OCI-LY1 (cell line): Measurements from ENCODE around the gene ZIM2.

Source experiments
- H2AFZ ChIP-seq: fragments of 200-600 bp; sonication (generic), shearing (Covaris generic); 2 replicates; pipeline ENCODE4 v1.6.0; 2014; ENCODE audit warnings: antibody characterized with exemption, mild to moderate bottlenecking, low read length
- H3F3A ChIP-seq: fragments of 200-600 bp; sonication (generic), shearing (Covaris generic); 2 replicates; pipeline ENCODE4 v1.6.0; 2014; ENCODE audit warnings: mild to moderate bottlenecking, antibody characterized with exemption, low read length, moderate library complexity; ENCODE audit not compliant: insufficient read depth
- H3K27ac ChIP-seq: fragments of 200-600 bp; sonication (generic); 2 replicates; pipeline ENCODE4 v1.5.1; 2014; ENCODE audit warnings: low read length, mixed run types, mild to moderate bottlenecking, low read depth; ENCODE audit not compliant: poor library complexity, severe bottlenecking
- H3K27me3 ChIP-seq: fragments of 200-600 bp; sonication (generic); 2 replicates; pipeline ENCODE4 v1.6.0; 2014; ENCODE audit warnings: antibody characterized with exemption, mild to moderate bottlenecking, low read length, moderate library complexity; ENCODE audit not compliant: insufficient read depth
- H3K36me3 ChIP-seq: fragments of 200-600 bp; sonication (generic); 2 replicates; pipeline ENCODE4 v1.6.1; 2014; ENCODE audit warnings: mild to moderate bottlenecking, antibody characterized with exemption, low read length, moderate library complexity, mixed read lengths; ENCODE audit not compliant: insufficient read depth
- H3K4me1 ChIP-seq: fragments of 200-600 bp; sonication (generic); 2 replicates; pipeline ENCODE4 v1.5.1; 2014; ENCODE audit warnings: mild to moderate bottlenecking, low read length, moderate library complexity; ENCODE audit not compliant: insufficient read depth, severe bottlenecking
- H3K4me2 ChIP-seq: fragments of 200-600 bp; sonication (generic), shearing (Covaris generic); 2 replicates; pipeline ENCODE4 v1.6.1; 2014; ENCODE audit warnings: low read length
- H3K4me3 ChIP-seq: fragments of 200-600 bp; sonication (generic); 2 replicates; pipeline ENCODE4 v1.5.1; 2014; ENCODE audit warnings: low read length, low read depth, mild to moderate bottlenecking, mixed read lengths; ENCODE audit not compliant: poor library complexity, severe bottlenecking
- H3K79me2 ChIP-seq: fragments of 200-600 bp; shearing (Covaris generic); 2 replicates; pipeline ENCODE4 v1.6.1; 2016; ENCODE audit warnings: mixed run types, low read length, mixed read lengths; ENCODE audit not compliant: insufficient read depth
- H3K9ac ChIP-seq: fragments of 200-600 bp; sonication (generic), shearing (Covaris generic); 2 replicates; pipeline ENCODE4 v1.6.1; 2014; ENCODE audit warnings: mild to moderate bottlenecking, low read length, mixed read lengths
- H3K9me2 ChIP-seq: fragments of 200-600 bp; sonication (generic), shearing (Covaris generic); 2 replicates; pipeline ENCODE4 v1.6.1; 2014; ENCODE audit warnings: low read depth, mild to moderate bottlenecking, low read length, mixed read lengths
- H3K9me3 ChIP-seq: fragments of 200-600 bp; shearing (Covaris generic); 2 replicates; pipeline ENCODE4 v1.6.1; 2014; ENCODE audit warnings: low read length, mixed read lengths
- H4K20me1 ChIP-seq: fragments of 200-600 bp; sonication (generic), shearing (Covaris generic); 2 replicates; pipeline ENCODE4 v1.6.0; 2016; ENCODE audit warnings: mild to moderate bottlenecking, low read length; ENCODE audit not compliant: insufficient read depth
- EZH2 ChIP-seq: fragments of 200-600 bp; sonication (generic), shearing (Covaris generic); IDR thresholded peaks from 2 replicates; pipeline ENCODE4 v1.8.0; 2017; ENCODE audit warnings: borderline replicate concordance, mixed run types, mild to moderate bottlenecking, antibody characterized with exemption, low read length, moderate library complexity, mixed read lengths
- TF ChIP-seq, protein P1 (sequence below): fragments of 200-600 bp; sonication (generic), shearing (Covaris generic); IDR thresholded peaks from 2 replicates; pipeline ENCODE4 v1.5.1; 2017; ENCODE audit warnings: mild to moderate bottlenecking, antibody characterized with exemption, low read length, moderate library complexity, mixed read lengths

Gene ZIM2

DNA sequence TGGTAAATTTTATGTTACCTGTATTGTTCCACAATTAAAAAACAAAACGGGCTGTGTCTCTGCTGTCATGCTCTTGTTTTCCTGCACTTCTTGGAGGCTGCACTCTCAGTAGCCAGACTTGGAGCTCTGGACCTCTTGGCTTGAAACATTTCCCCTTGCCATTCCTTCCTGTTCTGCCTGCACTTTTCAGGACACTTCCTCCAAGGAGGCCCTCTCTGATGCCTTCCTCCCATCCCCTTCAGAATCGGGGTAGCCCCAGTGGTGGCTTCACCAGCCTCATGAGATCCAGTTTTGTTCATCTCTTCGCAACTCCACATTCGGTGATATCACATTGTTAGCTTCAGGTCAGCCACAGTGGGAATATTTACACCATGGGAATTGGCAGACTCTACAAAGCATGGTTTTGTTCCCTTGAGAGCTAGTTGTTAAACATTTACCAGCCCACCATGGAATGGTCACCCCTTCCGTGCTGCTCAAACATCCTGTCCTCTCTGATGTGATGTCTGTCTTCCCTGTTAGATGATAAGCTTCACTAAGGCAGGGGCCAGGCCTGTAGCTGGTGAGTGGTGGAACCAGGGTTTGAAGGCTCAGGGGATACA is 40.2 kb upstream of the ZIM2 start:
- no peak overlapping the region for H2AFZ ChIP-seq
- no peak overlapping the region for H3K27ac ChIP-seq
- no peaks in the 10 kb centered on the region for H3K4me1 ChIP-seq
- no peaks in the 10 kb centered on the region for H4K20me1 ChIP-seq
- H3K79me2 ChIP-seq, result no peaks in the 10 kb centered on the region
- H3F3A ChIP-seq, result no peaks in the 10 kb centered on the region
- no peak for TF ChIP-seq EZH2
- TF ChIP-seq, protein P1, sequence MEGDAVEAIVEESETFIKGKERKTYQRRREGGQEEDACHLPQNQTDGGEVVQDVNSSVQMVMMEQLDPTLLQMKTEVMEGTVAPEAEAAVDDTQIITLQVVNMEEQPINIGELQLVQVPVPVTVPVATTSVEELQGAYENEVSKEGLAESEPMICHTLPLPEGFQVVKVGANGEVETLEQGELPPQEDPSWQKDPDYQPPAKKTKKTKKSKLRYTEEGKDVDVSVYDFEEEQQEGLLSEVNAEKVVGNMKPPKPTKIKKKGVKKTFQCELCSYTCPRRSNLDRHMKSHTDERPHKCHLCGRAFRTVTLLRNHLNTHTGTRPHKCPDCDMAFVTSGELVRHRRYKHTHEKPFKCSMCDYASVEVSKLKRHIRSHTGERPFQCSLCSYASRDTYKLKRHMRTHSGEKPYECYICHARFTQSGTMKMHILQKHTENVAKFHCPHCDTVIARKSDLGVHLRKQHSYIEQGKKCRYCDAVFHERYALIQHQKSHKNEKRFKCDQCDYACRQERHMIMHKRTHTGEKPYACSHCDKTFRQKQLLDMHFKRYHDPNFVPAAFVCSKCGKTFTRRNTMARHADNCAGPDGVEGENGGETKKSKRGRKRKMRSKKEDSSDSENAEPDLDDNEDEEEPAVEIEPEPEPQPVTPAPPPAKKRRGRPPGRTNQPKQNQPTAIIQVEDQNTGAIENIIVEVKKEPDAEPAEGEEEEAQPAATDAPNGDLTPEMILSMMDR, result no peak
- H3K36me3 ChIP-seq, result no peaks in the 10 kb centered on the region
- H3K9ac ChIP-seq, result no peak overlapping the region
- H3K9me3 ChIP-seq, result no peaks in the 10 kb centered on the region
- no peaks in the 10 kb centered on the region for H3K27me3 ChIP-seq
- H3K4me3 ChIP-seq, result no peak overlapping the region
- H3K9me2 ChIP-seq, result no peaks in the 10 kb centered on the region
- H3K4me2 ChIP-seq, result no peak overlapping the region

DNA sequence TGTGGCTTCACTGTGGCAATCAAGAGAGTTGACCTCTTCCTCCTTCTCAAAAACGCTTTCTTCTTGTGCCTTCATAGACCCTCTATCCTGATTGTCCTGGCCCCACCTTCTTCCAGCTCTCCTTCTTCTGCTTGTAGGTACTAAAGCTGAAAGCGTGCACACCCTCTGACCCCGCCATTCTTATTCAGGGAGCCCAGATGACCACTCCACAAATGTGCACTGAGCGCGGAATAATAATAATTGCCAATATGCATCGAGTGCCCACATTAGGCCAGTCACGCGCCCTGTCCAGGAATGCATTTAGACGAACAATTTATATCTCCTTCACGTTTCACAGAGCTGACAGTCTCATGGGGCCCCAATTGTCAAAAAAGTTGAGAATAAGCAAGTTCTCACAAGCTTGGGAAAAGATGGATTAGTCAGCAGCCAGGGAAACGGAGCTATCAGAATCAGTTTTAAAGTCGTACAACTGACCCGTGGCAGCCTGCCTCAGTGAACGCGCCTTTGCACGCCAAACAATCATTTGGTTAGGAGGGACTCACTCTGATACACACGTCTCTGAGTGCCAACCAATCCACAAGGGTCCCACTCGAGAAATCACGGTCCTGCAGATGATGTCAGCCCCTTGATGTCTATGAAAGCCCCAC is 36.7 kb upstream of the ZIM2 start:
- Histone ChIP-seq H3K36me3 (no peaks in the 10 kb centered on the region), H3K9ac (no peak overlapping the region), H3K4me1 (no peaks in the 10 kb centered on the region), H3K9me3 (no peaks in the 10 kb centered on the region), H3K4me2 (no peak overlapping the region), H3K79me2 (no peaks in the 10 kb centered on the region), H3K4me3 (no peak overlapping the region), H4K20me1 (no peaks in the 10 kb centered on the region), H3K27ac (no peak overlapping the region), H3K27me3 (no peaks in the 10 kb centered on the region), H2AFZ (no peak overlapping the region), H3F3A (no peaks in the 10 kb centered on the region), H3K9me2 (no peaks in the 10 kb centered on the region)
- TF ChIP-seq, protein P1, result no peak
- no peak for TF ChIP-seq EZH2

DNA sequence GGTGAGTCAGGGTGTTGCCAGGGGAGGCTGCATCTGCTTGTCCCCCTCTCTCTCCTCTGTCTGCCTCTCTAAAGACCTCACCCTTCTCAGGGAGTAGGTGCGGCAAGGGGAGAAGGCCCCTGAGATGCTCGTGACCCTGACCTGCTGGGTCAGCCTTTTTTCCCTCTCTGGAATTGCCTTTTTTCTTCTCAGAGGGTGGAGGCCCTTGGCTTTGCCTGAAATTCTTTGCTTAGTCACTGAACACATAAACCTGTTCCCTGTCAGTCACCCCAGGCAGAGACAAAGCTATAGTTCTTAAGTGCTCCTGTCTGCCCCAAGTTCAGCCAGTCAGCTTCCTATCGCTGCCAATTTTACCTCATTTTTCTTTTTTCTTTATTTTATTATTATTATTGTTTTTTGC is 35.2 kb upstream of the ZIM2 start:
- Histone ChIP-seq H3K4me2 (no peak overlapping the region), H3F3A (no peaks in the 10 kb centered on the region), H3K4me1 (no peaks in the 10 kb centered on the region), H3K79me2 (no peaks in the 10 kb centered on the region), H3K36me3 (no peaks in the 10 kb centered on the region), H3K9me3 (no peaks in the 10 kb centered on the region), H3K9me2 (no peaks in the 10 kb centered on the region), H3K27me3 (no peaks in the 10 kb centered on the region), H4K20me1 (no peaks in the 10 kb centered on the region), H2AFZ (no peak overlapping the region), H3K4me3 (no peak overlapping the region), H3K27ac (no peak overlapping the region), H3K9ac (no peak overlapping the region)
- TF ChIP-seq EZH2, result no peak
- TF ChIP-seq, protein P1, result no peak
